Measurements from ENCODE around the gene SLC46A3.

The SLC46A3 gene

GRCh38 chr13:28735481-28736029 is 16.8 kb upstream of the SLC46A3 start:
- no peaks in the 10 kb centered on the region for H3K36me3 ChIP-seq (ENCODE audit: control insufficient read depth, insufficient read depth, low read length)
- no peak overlapping the region for H3K4me3 ChIP-seq (ENCODE audit: low read depth, low read length)
- H3K4me1 ChIP-seq, result no peaks in the 10 kb centered on the region
- H3K27ac ChIP-seq, result no peak overlapping the region
- no peak overlapping the region for H2AFZ ChIP-seq
- H3K9ac ChIP-seq, result no peak overlapping the region
- H3K9me3 ChIP-seq (ENCODE audit: control insufficient read depth, low read length), result no peaks in the 10 kb centered on the region
- H3K79me2 ChIP-seq, result no peaks in the 10 kb centered on the region
- H3K4me2 ChIP-seq (ENCODE audit: low read length), result no peak overlapping the region
- TF ChIP-seq CTCF (IDR thresholded peaks at IDR 0.05), result no peak
- no peaks in the 10 kb centered on the region for H3K27me3 ChIP-seq (ENCODE audit: control insufficient read depth, insufficient read depth, low read length)

GRCh38 chr13:28734906-28735305 is 16.1 kb upstream of the SLC46A3 start:
- H3K9ac ChIP-seq, result no peak overlapping the region

GRCh38 chr13:28730762-28731161 is 12.0 kb upstream of the SLC46A3 start:
- Histone ChIP-seq H3K79me2 (no peaks in the 10 kb centered on the region), H2AFZ (no peak overlapping the region), H3K4me1 (no peaks in the 10 kb centered on the region), H3K4me3 (ENCODE audit: low read depth, low read length) (no peak overlapping the region), H3K27ac (no peak overlapping the region), H3K9ac (no peak overlapping the region), H3K36me3 (ENCODE audit: control insufficient read depth, insufficient read depth, low read length) (no peaks in the 10 kb centered on the region), H3K4me2 (ENCODE audit: low read length) (no peak overlapping the region), H3K9me3 (ENCODE audit: control insufficient read depth, low read length) (no peaks in the 10 kb centered on the region), H3K27me3 (ENCODE audit: control insufficient read depth, insufficient read depth, low read length) (no peaks in the 10 kb centered on the region)
- no peak for TF ChIP-seq CTCF (IDR thresholded peaks at IDR 0.05)

More at GRCh38 chr13:28734906-28735305, 16.1 kb upstream of the SLC46A3 start:
- Histone ChIP-seq H3K27me3 (ENCODE audit: control insufficient read depth, insufficient read depth, low read length) (no peaks in the 10 kb centered on the region), H3K4me2 (ENCODE audit: low read length) (no peak overlapping the region), H2AFZ (no peak overlapping the region), H3K4me1 (no peaks in the 10 kb centered on the region), H3K79me2 (no peaks in the 10 kb centered on the region), H3K27ac (no peak overlapping the region), H3K9me3 (ENCODE audit: control insufficient read depth, low read length) (no peaks in the 10 kb centered on the region), H3K36me3 (ENCODE audit: control insufficient read depth, insufficient read depth, low read length) (no peaks in the 10 kb centered on the region), H3K4me3 (ENCODE audit: low read depth, low read length) (no peak overlapping the region)
- no peak for TF ChIP-seq CTCF (IDR thresholded peaks at IDR 0.05)

- H3K4me3 ChIP-seq (ENCODE audit: low read depth, low read length), result no peak overlapping the region
- H3K27ac ChIP-seq, result no peak overlapping the region
- no peaks in the 10 kb centered on the region for H3K9me3 ChIP-seq (ENCODE audit: control insufficient read depth, low read length)
- no peaks in the 10 kb centered on the region for H3K4me1 ChIP-seq
- no peak overlapping the region for H2AFZ ChIP-seq
- no peaks in the 10 kb centered on the region for H3K27me3 ChIP-seq (ENCODE audit: control insufficient read depth, insufficient read depth, low read length)
- H3K4me2 ChIP-seq (ENCODE audit: low read length), result no peak overlapping the region
- no peak for TF ChIP-seq CTCF (IDR thresholded peaks at IDR 0.05)
- H3K79me2 ChIP-seq, result no peaks in the 10 kb centered on the region
- no peak overlapping the region for H3K9ac ChIP-seq
- H3K36me3 ChIP-seq (ENCODE audit: control insufficient read depth, insufficient read depth, low read length), result no peaks in the 10 kb centered on the region
Measured at GRCh38 chr13:28729541-28729940, 10.8 kb upstream of the SLC46A3 start.

GRCh38 chr13:28728642-28729041 is 9.9 kb upstream of the SLC46A3 start:
- Histone ChIP-seq H3K79me2 (no peaks in the 10 kb centered on the region), H3K27ac (no peak overlapping the region)

More at GRCh38 chr13:28728642-28729041, 9.9 kb upstream of the SLC46A3 start:
- no peak overlapping the region for H3K4me2 ChIP-seq (ENCODE audit: low read length)
- no peak overlapping the region for H3K9ac ChIP-seq
- H3K36me3 ChIP-seq (ENCODE audit: control insufficient read depth, insufficient read depth, low read length), result no peaks in the 10 kb centered on the region
- TF ChIP-seq CTCF (IDR thresholded peaks at IDR 0.05), result no peak
- H2AFZ ChIP-seq, result no peak overlapping the region
- no peaks in the 10 kb centered on the region for H3K9me3 ChIP-seq (ENCODE audit: control insufficient read depth, low read length)
- no peak overlapping the region for H3K4me3 ChIP-seq (ENCODE audit: low read depth, low read length)
- H3K27me3 ChIP-seq (ENCODE audit: control insufficient read depth, insufficient read depth, low read length), result no peaks in the 10 kb centered on the region
- no peaks in the 10 kb centered on the region for H3K4me1 ChIP-seq

Data from parathyroid adenoma (tissue), 2 donors.